Measurements from ENCODE around the gene TRIM10.
A peak's percentile ranks its signal among the peaks of the same experiment; 100 is the strongest.

Gene TRIM10

GRCh38 chr6:30160785-30161531 lies at the start of gene TRIM10:
TSS of gene TRIM10 (minus strand) at chr6:30161211. CDS start at chr6:30160858, 353 bp downstream.
- H3K36me3 Mint-ChIP-seq = no peaks in the 10 kb centered on the region
- peaks cover 2% of the 10 kb centered on the region for H3K27me3 Mint-ChIP-seq
- peaks cover 4% of the 10 kb centered on the region for H3K4me1 Mint-ChIP-seq
- H3K4me3 Mint-ChIP-seq = no peak within 1 kb of the TSS
- H3K27ac Mint-ChIP-seq = no peak within 1 kb of the TSS
- H3K9me3 Mint-ChIP-seq = no peaks in the 10 kb centered on the region

- Mint-ChIP-seq H3K4me3 (no peak overlapping the region), H3K4me1 (peaks cover 79% of the 10 kb centered on the region), H3K27me3 (no peaks in the 10 kb centered on the region), H3K9me3 (no peaks in the 10 kb centered on the region), H3K27ac (peak overlapping the region; percentile 27), H3K36me3 (peaks cover 4% of the 10 kb centered on the region)
Measured at GRCh38 chr6:30207619-30208295, 46.7 kb upstream of the TRIM10 start.

- H3K27me3 Mint-ChIP-seq = no peaks in the 10 kb centered on the region
- no peaks in the 10 kb centered on the region for H3K9me3 Mint-ChIP-seq
- H3K4me3 Mint-ChIP-seq = no peak overlapping the region
- H3K27ac Mint-ChIP-seq = peak overlapping the region; percentile 27
- peaks cover 4% of the 10 kb centered on the region for H3K36me3 Mint-ChIP-seq
- peaks cover 79% of the 10 kb centered on the region for H3K4me1 Mint-ChIP-seq
Measured at GRCh38 chr6:30206799-30207618, 46.0 kb upstream of the TRIM10 start.

- no peaks in the 10 kb centered on the region for H3K9me3 Mint-ChIP-seq
- no peaks in the 10 kb centered on the region for H3K27me3 Mint-ChIP-seq
- H3K4me3 Mint-ChIP-seq = no peak overlapping the region
- H3K36me3 Mint-ChIP-seq = peaks cover 4% of the 10 kb centered on the region
- peaks cover 77% of the 10 kb centered on the region for H3K4me1 Mint-ChIP-seq
- H3K27ac Mint-ChIP-seq = no peak overlapping the region
Measured at GRCh38 chr6:30206152-30206551, 45.1 kb upstream of the TRIM10 start.

GRCh38 chr6:30204116-30204515 lies 43.1 kb upstream of the TRIM10 start:
- peaks cover 69% of the 10 kb centered on the region for H3K4me1 Mint-ChIP-seq
- H3K27ac Mint-ChIP-seq = no peak overlapping the region
- H3K36me3 Mint-ChIP-seq = peaks cover 8% of the 10 kb centered on the region
- H3K4me3 Mint-ChIP-seq = no peak overlapping the region
- no peaks in the 10 kb centered on the region for H3K9me3 Mint-ChIP-seq
- H3K27me3 Mint-ChIP-seq = no peaks in the 10 kb centered on the region

- Mint-ChIP-seq H3K4me3 (no peak overlapping the region), H3K27ac (no peak overlapping the region), H3K36me3 (peaks cover 10% of the 10 kb centered on the region), H3K9me3 (no peaks in the 10 kb centered on the region), H3K27me3 (no peaks in the 10 kb centered on the region), H3K4me1 (peaks cover 51% of the 10 kb centered on the region)
Measured at GRCh38 chr6:30202366-30202765, 41.4 kb upstream of the TRIM10 start.

- H3K4me1 Mint-ChIP-seq = peaks cover 37% of the 10 kb centered on the region
- H3K27me3 Mint-ChIP-seq = no peaks in the 10 kb centered on the region
- H3K9me3 Mint-ChIP-seq = no peaks in the 10 kb centered on the region
- peaks cover 16% of the 10 kb centered on the region for H3K36me3 Mint-ChIP-seq
- H3K4me3 Mint-ChIP-seq = no peak overlapping the region
- no peak overlapping the region for H3K27ac Mint-ChIP-seq
Measured at GRCh38 chr6:30200551-30201281, 39.7 kb upstream of the TRIM10 start.

- H3K9me3 Mint-ChIP-seq = no peaks in the 10 kb centered on the region
- H3K4me1 Mint-ChIP-seq = peaks cover 23% of the 10 kb centered on the region
- H3K4me3 Mint-ChIP-seq = no peak overlapping the region
- peaks cover 14% of the 10 kb centered on the region for H3K36me3 Mint-ChIP-seq
- no peaks in the 10 kb centered on the region for H3K27me3 Mint-ChIP-seq
- H3K27ac Mint-ChIP-seq = no peak overlapping the region
Measured at GRCh38 chr6:30198166-30199084, 37.4 kb upstream of the TRIM10 start.

- peaks cover 14% of the 10 kb centered on the region for H3K36me3 Mint-ChIP-seq
- H3K4me1 Mint-ChIP-seq = peaks cover 9% of the 10 kb centered on the region
- H3K4me3 Mint-ChIP-seq = no peak overlapping the region
- H3K27ac Mint-ChIP-seq = no peak overlapping the region
- H3K9me3 Mint-ChIP-seq = no peaks in the 10 kb centered on the region
- no peaks in the 10 kb centered on the region for H3K27me3 Mint-ChIP-seq
Measured at GRCh38 chr6:30196376-30196775, 35.4 kb upstream of the TRIM10 start.

- H3K36me3 Mint-ChIP-seq = peaks cover 13% of the 10 kb centered on the region
- peaks cover 5% of the 10 kb centered on the region for H3K4me1 Mint-ChIP-seq
- H3K9me3 Mint-ChIP-seq = no peaks in the 10 kb centered on the region
- no peak overlapping the region for H3K4me3 Mint-ChIP-seq
- H3K27me3 Mint-ChIP-seq = no peaks in the 10 kb centered on the region
- no peak overlapping the region for H3K27ac Mint-ChIP-seq
Measured at GRCh38 chr6:30195951-30196350, 34.9 kb upstream of the TRIM10 start.

GRCh38 chr6:30194797-30195690 lies 34.0 kb upstream of the TRIM10 start:
- Mint-ChIP-seq H3K36me3 (peaks cover 9% of the 10 kb centered on the region), H3K27ac (no peak overlapping the region), H3K4me3 (no peak overlapping the region), H3K27me3 (no peaks in the 10 kb centered on the region), H3K9me3 (no peaks in the 10 kb centered on the region), H3K4me1 (no peaks in the 10 kb centered on the region)

- H3K9me3 Mint-ChIP-seq = no peaks in the 10 kb centered on the region
- H3K4me1 Mint-ChIP-seq = no peaks in the 10 kb centered on the region
- H3K27me3 Mint-ChIP-seq = no peaks in the 10 kb centered on the region
- peaks cover 9% of the 10 kb centered on the region for H3K36me3 Mint-ChIP-seq
- no peak overlapping the region for H3K4me3 Mint-ChIP-seq
- peak overlapping the region; percentile 23 for H3K27ac Mint-ChIP-seq
Measured at GRCh38 chr6:30192076-30192475, 31.1 kb upstream of the TRIM10 start.

GRCh38 chr6:30188541-30188940 lies 27.5 kb upstream of the TRIM10 start:
- no peaks in the 10 kb centered on the region for H3K4me1 Mint-ChIP-seq
- no peak overlapping the region for H3K4me3 Mint-ChIP-seq
- peaks cover 14% of the 10 kb centered on the region for H3K36me3 Mint-ChIP-seq
- peak overlapping the region; percentile 44 for H3K27ac Mint-ChIP-seq
- H3K9me3 Mint-ChIP-seq = no peaks in the 10 kb centered on the region
- no peaks in the 10 kb centered on the region for H3K27me3 Mint-ChIP-seq
